DND-41 (cell line): ENCODE measurements around the gene XAF1.

Source experiments
- ATAC-seq: fragments of 200-7000 bp; cut with Tn5 transposase; 3 replicates; pipeline ENCODE4 v1.9.1; 2021; ENCODE audit warnings: low read depth; ENCODE audit not compliant: insufficient read depth
- DNase-seq: peaks from one replicate; pipeline ENCODE4 v3.0.0-alpha.2; 2020
- H2AFZ ChIP-seq: 2 replicates; pipeline ENCODE4 v1.6.0; 2012; ENCODE audit warnings: low read depth, low read length
- H3K27ac ChIP-seq: 2 replicates; pipeline ENCODE4 v1.5.1; 2012; ENCODE audit warnings: low read length, inconsistent platforms
- H3K27me3 ChIP-seq: fragments of 200-600 bp; sonication (generic); 2 replicates; pipeline ENCODE4 v1.6.0; 2012; ENCODE audit warnings: low read length, mild to moderate bottlenecking, inconsistent platforms; ENCODE audit not compliant: insufficient read depth, poor library complexity
- H3K36me3 ChIP-seq: 2 replicates; pipeline ENCODE4 v1.5.1; 2012; ENCODE audit warnings: low read length, inconsistent platforms; ENCODE audit not compliant: insufficient read depth
- H3K4me1 ChIP-seq: 2 replicates; pipeline ENCODE4 v1.5.1; 2012; ENCODE audit warnings: mild to moderate bottlenecking, low read length; ENCODE audit not compliant: insufficient read depth
- H3K4me2 ChIP-seq: 2 replicates; pipeline ENCODE4 v1.6.0; 2012; ENCODE audit warnings: mild to moderate bottlenecking, moderate library complexity, low read length, inconsistent platforms; ENCODE audit not compliant: insufficient read depth
- H3K4me3 ChIP-seq, 2 experiments: fragments of 200-600 bp in 1 of 2; shearing (Covaris generic) in 1 of 2; 2 replicates each; pipeline ENCODE4 v1.5.1; 2012 to 2016; ENCODE audit warnings: inconsistent platforms in 2 of 2, low read length in 2 of 2, mild to moderate bottlenecking in 2 of 2, low read depth in 1 of 2, moderate library complexity in 1 of 2
- H3K79me2 ChIP-seq: 2 replicates; pipeline ENCODE4 v1.6.0; 2012; ENCODE audit warnings: low read length, inconsistent platforms; ENCODE audit not compliant: insufficient read depth
- H3K9ac ChIP-seq: 2 replicates; pipeline ENCODE4 v1.6.0; 2012; ENCODE audit warnings: low read depth, mild to moderate bottlenecking, inconsistent platforms, low read length, moderate library complexity
- H3K9me3 ChIP-seq: 2 replicates; pipeline ENCODE4 v1.5.1; 2012; ENCODE audit warnings: low read length, moderate library complexity, mild to moderate bottlenecking, inconsistent platforms; ENCODE audit not compliant: insufficient read depth, severe bottlenecking
- H4K20me1 ChIP-seq: 2 replicates; pipeline ENCODE4 v1.6.0; 2012; ENCODE audit warnings: low read length; ENCODE audit not compliant: insufficient read depth
- EZH2 ChIP-seq: IDR thresholded peaks from 3 replicates; pipeline ENCODE4 v1.6.1; 2012; ENCODE audit warnings: borderline replicate concordance, low read depth, mild to moderate bottlenecking, moderate library complexity, low read length, inconsistent platforms; ENCODE audit not compliant: severe bottlenecking
- TF ChIP-seq, protein P1 (sequence below): IDR thresholded peaks from 2 replicates; pipeline ENCODE4 v1.5.1; 2012; ENCODE audit warnings: borderline replicate concordance, low read length, moderate library complexity, mild to moderate bottlenecking; ENCODE audit not compliant: poor library complexity, severe bottlenecking; ENCODE audit errors: extremely low read depth

Gene XAF1

DNA sequence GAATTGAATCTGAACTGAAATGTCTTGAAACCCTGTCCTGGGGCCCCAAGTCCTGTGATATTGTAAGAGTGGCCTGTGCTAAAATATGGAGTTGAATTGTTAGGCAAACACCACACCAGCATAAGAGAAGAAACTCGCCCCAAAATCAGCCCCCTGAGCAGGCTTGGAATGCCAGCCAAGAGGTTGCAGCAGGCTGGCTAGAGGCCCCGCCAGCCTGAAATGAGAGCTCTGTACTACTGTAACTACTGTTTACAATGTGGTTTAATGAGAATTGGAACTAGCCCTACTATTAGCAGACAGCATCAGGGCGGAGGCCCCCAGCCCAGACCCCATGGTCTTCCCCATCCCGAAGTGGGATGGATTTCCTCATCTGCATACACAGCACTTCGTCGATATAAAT lies 43.9 kb downstream of the XAF1 start:
- Histone ChIP-seq H2AFZ (no peak overlapping the region), H3K79me2 (no peaks in the 10 kb centered on the region), H3K36me3 (no peaks in the 10 kb centered on the region), H3K27me3 (peaks cover 6% of the 10 kb centered on the region), H3K9ac (no peak overlapping the region), H3K27ac (no peak overlapping the region), H3K4me2 (no peak overlapping the region), H4K20me1 (no peaks in the 10 kb centered on the region), H3K4me1 (no peaks in the 10 kb centered on the region), H3K4me3 (no peak overlapping the region), H3K9me3 (no peaks in the 10 kb centered on the region)
- no peak for TF ChIP-seq EZH2
- TF ChIP-seq, protein P1, sequence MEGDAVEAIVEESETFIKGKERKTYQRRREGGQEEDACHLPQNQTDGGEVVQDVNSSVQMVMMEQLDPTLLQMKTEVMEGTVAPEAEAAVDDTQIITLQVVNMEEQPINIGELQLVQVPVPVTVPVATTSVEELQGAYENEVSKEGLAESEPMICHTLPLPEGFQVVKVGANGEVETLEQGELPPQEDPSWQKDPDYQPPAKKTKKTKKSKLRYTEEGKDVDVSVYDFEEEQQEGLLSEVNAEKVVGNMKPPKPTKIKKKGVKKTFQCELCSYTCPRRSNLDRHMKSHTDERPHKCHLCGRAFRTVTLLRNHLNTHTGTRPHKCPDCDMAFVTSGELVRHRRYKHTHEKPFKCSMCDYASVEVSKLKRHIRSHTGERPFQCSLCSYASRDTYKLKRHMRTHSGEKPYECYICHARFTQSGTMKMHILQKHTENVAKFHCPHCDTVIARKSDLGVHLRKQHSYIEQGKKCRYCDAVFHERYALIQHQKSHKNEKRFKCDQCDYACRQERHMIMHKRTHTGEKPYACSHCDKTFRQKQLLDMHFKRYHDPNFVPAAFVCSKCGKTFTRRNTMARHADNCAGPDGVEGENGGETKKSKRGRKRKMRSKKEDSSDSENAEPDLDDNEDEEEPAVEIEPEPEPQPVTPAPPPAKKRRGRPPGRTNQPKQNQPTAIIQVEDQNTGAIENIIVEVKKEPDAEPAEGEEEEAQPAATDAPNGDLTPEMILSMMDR = no peak
- ATAC-seq (no peak), DNase-seq (no peak)

DNA sequence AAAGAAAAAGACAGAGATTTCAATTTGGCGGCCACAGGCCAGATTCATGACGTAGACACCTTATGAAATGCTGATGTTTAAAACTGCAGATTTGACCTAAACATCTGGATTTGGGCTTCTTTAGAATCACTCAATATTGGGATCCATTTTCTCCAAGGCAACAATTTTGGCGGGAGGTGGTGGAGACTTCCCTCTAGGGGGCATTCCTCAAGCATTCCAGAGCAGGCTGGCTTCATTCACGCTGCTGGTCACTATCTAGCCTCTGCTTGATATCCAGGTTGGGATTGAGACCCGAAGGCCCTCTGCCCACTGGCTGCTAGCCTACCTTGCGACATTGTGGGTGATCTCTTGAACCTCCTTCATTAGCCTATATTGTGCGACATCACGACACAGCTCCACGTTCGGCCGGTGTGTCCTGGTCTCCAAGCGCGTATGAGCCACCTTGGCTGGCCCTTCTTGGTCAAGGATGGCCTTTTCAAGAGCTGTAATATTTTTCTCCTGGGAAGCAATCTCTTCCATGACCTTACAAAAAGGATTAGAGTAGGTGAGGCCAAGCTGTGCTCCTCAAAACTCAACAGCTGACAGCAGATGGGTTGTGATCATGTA lies 44.7 kb downstream of the XAF1 start:
- ATAC-seq (no peak), DNase-seq (no peak)
- no peak overlapping the region for H3K27ac ChIP-seq
- H2AFZ ChIP-seq = no peak overlapping the region
- H3K79me2 ChIP-seq = no peaks in the 10 kb centered on the region
- TF ChIP-seq, protein P1 = no peak
- TF ChIP-seq EZH2 = no peak
- H3K9me3 ChIP-seq = no peaks in the 10 kb centered on the region
- no peak overlapping the region for H3K4me2 ChIP-seq
- no peak overlapping the region for H3K4me3 ChIP-seq
- H3K27me3 ChIP-seq = peaks cover 6% of the 10 kb centered on the region
- no peaks in the 10 kb centered on the region for H4K20me1 ChIP-seq
- no peaks in the 10 kb centered on the region for H3K4me1 ChIP-seq
- H3K36me3 ChIP-seq = no peaks in the 10 kb centered on the region
- no peak overlapping the region for H3K9ac ChIP-seq

DNA sequence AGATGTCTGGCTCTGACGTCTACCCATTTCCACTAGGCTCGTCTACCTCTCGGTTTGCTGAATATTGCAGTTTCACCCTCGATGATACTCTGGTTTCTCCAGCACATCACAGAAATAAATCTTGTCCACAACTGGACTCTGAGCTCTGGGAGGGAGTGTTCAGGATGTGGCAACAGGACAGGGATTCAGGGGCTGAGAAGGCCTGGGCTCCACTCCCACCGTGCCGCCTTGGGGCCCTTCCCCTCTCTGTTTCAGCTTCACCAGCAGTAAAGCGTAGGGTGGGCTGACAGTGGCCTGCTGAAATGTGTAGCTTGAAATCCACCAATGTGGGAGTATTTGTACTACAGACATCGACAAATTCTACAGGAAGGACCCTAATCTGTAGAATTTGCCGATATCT lies 55.7 kb downstream of the XAF1 start:
- H3K9ac ChIP-seq = no peak overlapping the region
- no peak for TF ChIP-seq EZH2
- TF ChIP-seq, protein P1 = no peak
- no peak overlapping the region for H3K4me3 ChIP-seq
- H4K20me1 ChIP-seq = no peaks in the 10 kb centered on the region
- no peak overlapping the region for H3K27ac ChIP-seq
- no peaks in the 10 kb centered on the region for H3K4me1 ChIP-seq
- H3K9me3 ChIP-seq = no peaks in the 10 kb centered on the region
- no peaks in the 10 kb centered on the region for H3K79me2 ChIP-seq
- H3K36me3 ChIP-seq = no peaks in the 10 kb centered on the region
- no peaks in the 10 kb centered on the region for H3K27me3 ChIP-seq
- H3K4me2 ChIP-seq = no peak overlapping the region
- H2AFZ ChIP-seq = no peak overlapping the region
- ATAC-seq (no peak), DNase-seq (no peak)

DNA sequence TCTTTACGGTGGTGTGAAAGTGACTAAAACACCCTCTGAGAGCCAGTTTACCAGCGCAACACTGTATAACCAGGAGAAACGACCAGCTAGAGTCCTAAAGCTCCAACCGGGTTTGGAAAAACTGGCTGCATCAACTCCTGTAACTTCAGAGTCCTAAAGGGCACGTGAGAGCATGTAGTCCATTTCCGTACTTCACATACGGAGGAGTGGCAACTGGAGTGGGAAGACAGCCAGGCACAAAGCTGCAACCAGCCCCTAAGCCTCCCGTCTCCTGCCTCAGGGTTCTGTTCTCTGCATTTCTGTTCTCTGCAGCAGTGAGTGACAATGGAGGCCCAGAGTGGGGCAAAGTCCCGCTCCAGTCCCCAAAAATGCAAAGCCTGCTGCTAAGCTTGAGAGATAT lies 56.4 kb downstream of the XAF1 start:
- Histone ChIP-seq H3K36me3 (no peaks in the 10 kb centered on the region), H3K27ac (no peak overlapping the region), H3K4me1 (no peaks in the 10 kb centered on the region), H3K4me2 (no peak overlapping the region), H3K9ac (no peak overlapping the region), H3K27me3 (no peaks in the 10 kb centered on the region), H3K79me2 (no peaks in the 10 kb centered on the region), H3K9me3 (no peaks in the 10 kb centered on the region), H4K20me1 (no peaks in the 10 kb centered on the region), H2AFZ (no peak overlapping the region), H3K4me3 (no peak overlapping the region)
- no peak for TF ChIP-seq EZH2
- TF ChIP-seq, protein P1 = no peak
- DNase-seq (no peak), ATAC-seq (no peak)
